Epithelial cell of esophagus (primary cell): Measurements from ENCODE around the gene PHF10.

Experiments used
- DNase-seq: peaks from one replicate; pipeline ENCODE4 v3.0.0; 2010; ENCODE audit warnings: low read depth
- H3K4me3 ChIP-seq: 2 replicates; pipeline ENCODE4 v1.5.1; 2011; ENCODE audit warnings: mild to moderate bottlenecking, low read length, control low read depth
- CTCF ChIP-seq: IDR thresholded peaks from 2 replicates; pipeline ENCODE4 v1.5.1; 2011; ENCODE audit warnings: low read depth, mild to moderate bottlenecking, low read length, control low read depth, inconsistent platforms; ENCODE audit not compliant: insufficient read depth; ENCODE audit errors: missing control alignments

Gene PHF10

DNA sequence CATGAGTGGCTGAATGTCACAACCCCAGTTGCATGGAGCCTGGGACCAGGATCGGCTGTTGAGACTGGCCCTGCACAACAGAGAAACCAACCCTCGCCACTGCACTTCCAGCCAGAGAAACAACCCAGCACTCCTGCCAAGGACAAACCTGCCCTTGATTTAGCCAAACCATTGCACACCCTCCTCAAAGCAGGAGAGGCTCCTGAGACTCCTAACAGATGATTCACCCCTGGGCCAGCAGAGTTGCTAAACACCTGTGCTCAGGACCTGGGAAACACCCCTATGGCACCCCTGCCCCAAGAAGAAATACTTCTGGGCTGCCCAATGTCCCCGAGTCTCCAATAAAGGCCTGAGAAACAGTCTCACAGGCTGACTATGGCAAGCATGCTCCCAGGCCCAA is 40.2 kb downstream of the PHF10 start:
- peak; percentile 50 for DNase-seq
- no peak for TF ChIP-seq CTCF
- H3K4me3 ChIP-seq: no peak overlapping the region

DNA sequence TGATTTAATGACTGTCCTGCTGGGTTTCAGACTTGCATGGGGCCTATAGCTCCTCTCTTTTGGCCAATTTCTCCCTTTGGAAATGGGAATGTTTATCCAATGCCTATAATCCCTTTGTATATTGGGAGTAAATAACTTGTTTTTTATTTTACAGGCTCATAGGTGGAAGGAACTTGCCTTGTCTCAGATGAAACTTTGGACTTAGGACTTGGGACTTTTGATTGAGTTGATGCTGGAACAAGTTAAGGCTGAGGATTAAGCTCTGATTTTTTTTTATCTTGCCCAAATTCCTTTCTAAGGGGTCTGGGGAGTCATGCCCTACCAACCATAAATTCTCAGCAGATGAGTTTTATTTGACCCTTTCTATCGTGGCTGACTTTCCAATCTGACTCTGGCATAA is 46.0 kb downstream of the PHF10 start:
- DNase-seq: no peak
- H3K4me3 ChIP-seq: no peak overlapping the region
- TF ChIP-seq CTCF: no peak

DNA sequence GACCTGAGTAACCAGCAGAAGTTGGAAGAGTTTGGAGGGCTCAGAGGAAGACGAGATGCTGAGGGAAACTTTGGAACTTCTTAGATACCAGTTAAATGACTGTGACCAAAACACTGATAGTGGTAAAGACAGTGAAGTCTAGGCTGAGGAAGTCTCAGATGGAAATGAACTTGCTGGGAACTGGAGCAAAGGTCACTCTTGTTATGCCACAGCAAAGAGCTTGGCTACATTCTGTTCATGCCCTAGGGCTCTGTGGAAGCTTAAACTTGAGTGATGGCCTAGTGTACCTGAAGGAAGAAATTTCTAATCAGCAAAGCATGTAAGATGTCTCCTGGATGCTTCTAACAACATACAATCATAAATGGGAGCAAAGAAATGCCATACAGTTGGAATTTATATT is 47.2 kb downstream of the PHF10 start:
- peak; percentile 35 for DNase-seq
- no peak for TF ChIP-seq CTCF
- H3K4me3 ChIP-seq: no peak overlapping the region

DNA sequence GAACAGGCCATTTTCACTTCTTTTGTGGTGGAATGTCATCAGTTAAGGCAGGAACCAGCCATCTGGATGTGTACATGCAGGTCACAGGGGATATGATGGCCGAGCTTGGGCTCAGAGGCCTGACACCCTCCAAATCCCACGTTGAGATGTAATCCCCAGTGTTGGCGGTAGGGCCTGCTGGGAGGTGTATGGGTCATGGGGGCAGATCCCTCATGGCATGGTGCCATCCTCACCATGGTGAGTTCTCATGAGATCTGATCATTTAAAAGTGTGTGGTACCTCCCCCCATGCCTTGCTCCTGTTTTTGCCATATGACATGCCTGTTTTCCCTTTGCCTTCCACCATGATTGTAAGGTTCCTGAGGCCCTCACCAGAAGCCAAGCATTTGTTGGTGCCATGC is 49.3 kb downstream of the PHF10 start:
- DNase-seq: no peak
- no peak for TF ChIP-seq CTCF

GRCh38 chr6:169671563-169671962 is 52.7 kb downstream of the PHF10 start:
- DNase-seq: no peak
- H3K4me3 ChIP-seq: no peak overlapping the region
- TF ChIP-seq CTCF: no peak

More for the DNA sequence above, 49.3 kb downstream of the PHF10 start:
- no peak overlapping the region for H3K4me3 ChIP-seq

GRCh38 chr6:169669889-169670288 is 54.4 kb downstream of the PHF10 start:
- no peak overlapping the region for H3K4me3 ChIP-seq

More at GRCh38 chr6:169669889-169670288, 54.4 kb downstream of the PHF10 start:
- TF ChIP-seq CTCF: no peak
- no peak for DNase-seq
